ENCODE results near the gene SPO11.
"Not testable (repeated sequence)": the region's sequence is repeated elsewhere in the genome, so short reads cannot be mapped to it uniquely, and the experiment has no call there.

The SPO11 gene

GRCh38 chr20:57342829-57343228 lies 13.2 kb downstream of the SPO11 start:
- no peak for DNase-seq

DNA sequence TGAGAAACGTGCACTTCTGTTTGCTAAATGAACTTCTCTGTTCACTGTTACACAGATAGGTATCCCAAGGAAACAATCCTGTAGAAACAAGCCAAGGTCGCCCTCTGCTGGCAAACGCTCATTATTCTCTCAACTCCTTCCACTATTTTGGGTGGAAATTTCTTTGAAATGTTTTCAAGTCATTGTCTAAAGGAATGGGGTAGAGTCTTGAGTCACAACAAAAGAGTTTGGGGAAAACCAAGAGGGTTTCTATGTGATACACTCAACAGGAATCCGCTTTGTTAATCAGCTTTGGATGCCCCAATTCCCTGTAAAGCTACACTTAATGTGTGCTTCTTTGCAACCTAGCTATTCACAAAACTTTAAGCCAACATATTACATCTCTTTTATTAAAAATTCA lies 16.9 kb downstream of the SPO11 start:
- peak; percentile 65 for DNase-seq

DNA sequence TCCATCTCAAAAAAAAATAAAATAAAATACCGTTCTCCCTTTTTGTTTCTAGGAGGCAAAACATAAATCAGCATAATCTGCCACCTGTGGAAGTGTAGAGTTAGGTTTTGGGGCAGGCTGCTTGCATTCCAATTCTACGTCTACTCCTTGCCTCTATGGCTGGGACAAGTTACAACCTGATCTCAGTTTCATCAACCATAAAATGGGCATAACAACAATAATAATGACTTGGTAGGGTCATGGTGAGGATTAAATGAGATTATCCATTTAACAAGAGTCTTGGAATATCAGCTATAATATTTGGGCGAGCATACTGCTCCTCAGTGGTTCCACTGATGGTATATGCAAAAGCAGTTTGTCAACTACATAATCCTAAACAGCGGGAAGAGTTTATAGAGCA lies 17.8 kb downstream of the SPO11 start:
- DNase-seq = no peak

GRCh38 chr20:57348200-57348921 lies 18.8 kb downstream of the SPO11 start:
- DNase-seq = not testable (repeated sequence)

DNA sequence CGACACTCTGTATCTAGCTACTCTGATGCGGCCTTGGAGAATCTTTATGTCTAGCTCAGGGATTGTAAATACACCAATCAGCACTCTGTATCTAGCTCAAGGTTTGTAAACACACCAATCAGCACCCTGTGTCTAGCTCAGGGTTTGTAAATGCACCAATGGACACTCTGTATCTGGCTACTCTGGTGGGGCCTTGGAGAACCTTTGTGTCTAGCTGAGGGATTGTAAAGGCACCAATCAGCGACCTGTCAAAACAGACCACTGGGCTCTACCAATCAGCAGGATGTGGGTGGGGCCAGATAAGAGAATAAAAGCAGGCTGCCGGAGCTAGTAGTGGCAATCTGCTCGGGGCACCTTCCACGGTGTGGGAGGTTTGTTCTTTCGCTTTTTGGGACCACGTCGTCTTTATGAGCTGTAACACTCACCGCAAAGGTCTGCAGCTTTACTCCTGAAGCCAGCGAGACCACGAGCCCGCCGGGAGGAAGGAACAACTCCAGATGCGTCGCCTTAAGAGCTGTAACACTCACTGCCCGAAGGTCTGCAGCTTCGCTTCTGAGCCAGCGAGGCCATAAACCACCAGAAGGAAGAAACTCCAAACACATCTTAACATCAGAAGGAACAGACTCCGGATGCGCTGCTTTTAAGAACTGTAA lies 19.4 kb downstream of the SPO11 start:
- DNase-seq = peak; percentile 13

DNA sequence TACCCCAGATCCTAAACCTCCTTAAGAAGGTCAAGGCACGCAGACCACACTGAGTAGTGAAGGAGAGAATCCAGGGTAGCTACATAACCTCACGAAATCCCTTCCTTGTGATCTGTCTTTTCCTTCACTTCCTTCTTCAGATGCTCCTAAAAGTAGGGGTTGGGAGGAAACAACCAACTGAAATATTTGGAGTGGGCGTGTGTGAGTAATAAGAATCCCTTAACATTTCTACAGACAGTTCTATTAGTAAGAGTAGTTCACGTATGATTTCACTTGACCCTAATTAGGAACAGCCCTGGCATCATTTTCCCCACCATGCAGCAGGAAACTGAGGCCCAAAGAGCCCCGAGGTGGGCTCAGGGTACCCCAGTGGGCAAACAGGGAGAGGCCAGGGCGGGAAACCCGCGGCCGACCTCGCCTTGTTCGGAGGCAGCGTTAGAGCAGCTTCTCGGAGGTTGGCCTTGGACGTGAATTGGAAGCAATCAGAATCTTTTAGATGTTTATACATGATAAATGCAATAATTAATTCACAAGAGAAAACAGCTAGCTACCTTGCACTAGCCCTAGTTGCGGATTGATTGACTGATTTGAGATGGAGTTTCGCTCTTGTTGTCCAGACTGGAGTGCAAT lies 20.6 kb downstream of the SPO11 start:
- DNase-seq = no peak

GRCh38 chr20:57350726-57351041 lies 21.1 kb downstream of the SPO11 start:
- DNase-seq = not testable (repeated sequence)

GRCh38 chr20:57351042-57351783 lies 21.6 kb downstream of the SPO11 start, which contains the start of gene RAE1:
Gene RAE1 (plus strand): TSS chr20:57351255. CDS start chr20:57354039, 2,784 bp downstream.
- DNase-seq = peak; percentile 92

DNA sequence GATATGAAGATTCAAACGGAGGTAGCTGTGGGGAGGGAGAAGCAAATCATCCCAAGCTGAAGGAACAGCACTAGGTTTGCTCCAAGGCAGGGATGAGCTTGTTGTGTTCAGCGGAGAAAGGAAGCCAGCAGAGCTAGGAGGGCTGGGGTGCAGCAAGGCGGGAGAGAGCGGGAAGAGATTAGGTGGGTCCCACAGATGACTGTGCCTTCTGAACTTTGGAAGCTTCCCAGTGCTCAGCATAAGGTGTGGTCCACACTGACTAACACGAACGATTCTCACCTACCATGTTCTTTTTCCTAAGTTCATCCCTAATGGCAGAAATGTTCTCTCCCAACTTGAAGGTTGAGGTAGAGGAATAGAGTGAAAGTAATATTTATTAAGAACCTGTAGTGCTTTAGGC lies 22.7 kb downstream of the SPO11 start:
- no peak for DNase-seq

- no peak for DNase-seq
Measured at GRCh38 chr20:57353351-57353750, 23.7 kb downstream of the SPO11 start.

GRCh38 chr20:57361517-57361916 lies 31.9 kb downstream of the SPO11 start:
- DNase-seq = no peak

GRCh38 chr20:57364451-57364850 lies 34.8 kb downstream of the SPO11 start:
- no peak for DNase-seq

DNA sequence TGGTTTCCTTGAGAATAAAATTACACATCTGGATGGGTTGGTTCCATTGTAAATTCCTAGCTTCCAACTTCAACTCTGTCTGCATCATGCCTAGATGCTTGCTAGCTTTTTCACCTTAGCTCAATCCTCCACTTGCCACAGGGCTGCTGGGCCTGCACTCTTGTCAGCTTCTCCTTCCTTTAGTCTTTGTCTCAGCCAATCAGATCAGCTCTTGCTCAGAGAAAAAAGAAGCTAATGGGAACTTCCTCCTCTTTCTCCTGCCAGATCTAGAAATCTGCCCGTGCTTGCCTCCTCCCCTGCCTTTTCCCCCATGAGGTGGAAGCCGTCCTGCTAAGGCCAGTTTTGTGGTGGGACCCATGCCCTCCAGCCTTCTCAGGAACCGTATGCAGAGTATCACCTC lies 40.0 kb downstream of the SPO11 start:
- DNase-seq = no peak

DNA sequence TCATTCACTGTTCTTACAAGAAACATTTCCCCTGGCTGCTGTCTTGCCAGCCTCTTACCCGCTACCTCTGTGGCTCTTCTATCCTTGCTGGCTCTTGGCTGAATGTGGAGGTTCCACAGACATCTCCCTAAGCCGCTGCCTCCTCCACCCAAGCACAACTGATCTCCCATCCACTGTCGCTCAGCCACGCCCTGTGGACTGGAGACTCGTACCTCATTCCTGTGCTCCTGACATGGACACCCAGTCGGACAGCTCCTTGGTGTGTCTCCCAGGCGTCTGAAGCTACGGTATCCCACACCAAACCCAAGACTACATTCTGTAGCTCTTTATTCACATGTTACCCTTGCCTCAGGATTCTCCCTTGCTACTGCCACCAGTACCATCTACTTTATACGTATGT lies 40.7 kb downstream of the SPO11 start:
- DNase-seq = no peak

- no peak for DNase-seq
Measured at GRCh38 chr20:57371363-57371762, 41.8 kb downstream of the SPO11 start.

GRCh38 chr20:57372157-57372556 lies 42.6 kb downstream of the SPO11 start:
- DNase-seq = no peak

DNA sequence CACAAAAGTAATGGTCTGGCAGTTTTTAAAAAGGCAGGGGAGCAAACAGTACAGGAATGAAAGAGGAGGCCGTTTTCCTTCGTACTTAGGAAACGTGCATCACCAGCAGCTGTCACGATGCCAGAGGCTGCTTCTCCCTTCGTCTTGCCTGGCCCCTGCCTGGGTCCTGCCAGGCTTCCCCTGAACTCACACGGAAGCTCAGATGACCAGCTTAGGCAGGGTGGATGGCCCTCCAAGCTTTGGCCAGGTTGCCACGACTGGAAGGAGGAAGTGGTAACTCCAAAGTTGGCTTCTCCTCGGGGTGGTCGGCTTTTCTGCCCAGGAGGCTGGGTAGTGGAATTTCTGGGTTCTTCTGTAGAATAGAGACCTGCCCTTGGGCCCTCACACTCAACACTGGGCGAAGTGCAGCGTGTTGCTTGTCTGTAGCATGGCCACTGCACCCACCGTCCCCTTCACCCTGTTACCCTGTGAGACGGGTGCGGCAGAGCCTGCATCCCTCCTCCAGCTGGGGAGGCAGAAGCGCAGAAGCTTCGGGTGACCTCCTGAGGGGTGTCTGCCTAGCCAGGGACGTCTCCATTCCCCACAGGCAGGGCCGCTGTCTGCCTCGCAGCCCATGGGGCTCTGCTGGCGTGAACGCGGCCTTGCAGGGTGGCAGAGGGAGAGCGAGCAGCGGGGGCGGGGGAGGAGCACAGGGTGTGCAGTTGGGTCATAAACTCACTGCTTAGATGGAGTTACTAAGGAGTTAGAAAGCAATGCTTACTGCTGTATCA lies 43.2 kb downstream of the SPO11 start:
- DNase-seq = no peak

- no peak for DNase-seq
Measured at GRCh38 chr20:57374343-57374930, 44.8 kb downstream of the SPO11 start.

- no peak for DNase-seq
Measured at GRCh38 chr20:57374931-57375651, 45.5 kb downstream of the SPO11 start.

GRCh38 chr20:57375652-57376230 lies 46.1 kb downstream of the SPO11 start:
- no peak for DNase-seq

- no peak for DNase-seq
Measured at GRCh38 chr20:57377350-57377749, 47.7 kb downstream of the SPO11 start.
